Measurements from ENCODE around the gene DPYSL4. TPM values are rescaled to one million over a fixed set of nuclear protein-coding genes. Genes with fewer than 3 reads are reported as not detected.

Gene DPYSL4
- total and polyA plus RNA-seq, 2 of the 13 experiments (the other 11 are each of a cell fraction or from before 2014, with no cell fraction given), result 0.84 to 1.2 TPM

DNA sequence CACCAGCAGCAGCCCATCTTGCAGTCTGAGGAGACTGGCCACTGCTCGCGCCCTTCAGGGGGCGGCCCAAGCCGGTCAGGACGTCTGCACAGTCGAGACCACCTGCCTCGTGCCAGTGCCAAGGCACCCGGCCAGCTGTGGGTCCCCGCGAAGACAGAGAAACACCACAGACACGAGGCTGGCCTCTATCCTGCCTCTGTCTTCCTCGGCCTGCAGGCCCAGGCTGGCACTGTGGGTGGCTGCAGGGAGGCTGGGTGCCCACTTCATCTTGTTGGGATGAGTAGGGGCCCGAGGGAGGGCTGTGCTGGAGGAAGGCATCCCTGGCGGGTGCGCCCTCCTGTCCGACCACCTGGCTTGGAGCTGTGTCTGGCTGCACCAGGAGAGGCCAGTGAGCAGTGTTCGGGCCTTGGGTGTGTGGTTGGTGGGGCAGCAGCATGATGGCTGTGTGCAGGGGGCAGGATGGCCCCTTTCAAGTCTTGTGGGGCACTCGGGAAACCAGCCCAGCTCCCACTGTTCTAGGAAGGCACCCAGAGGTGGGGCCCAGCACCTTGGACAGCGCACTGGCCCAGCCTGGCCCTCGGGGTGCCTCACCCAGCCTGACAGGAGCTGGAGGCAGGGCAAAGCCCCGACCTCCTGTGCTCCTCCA is 7.3 kb downstream of the DPYSL4 start (continued):
- TF ChIP-seq, protein P1, sequence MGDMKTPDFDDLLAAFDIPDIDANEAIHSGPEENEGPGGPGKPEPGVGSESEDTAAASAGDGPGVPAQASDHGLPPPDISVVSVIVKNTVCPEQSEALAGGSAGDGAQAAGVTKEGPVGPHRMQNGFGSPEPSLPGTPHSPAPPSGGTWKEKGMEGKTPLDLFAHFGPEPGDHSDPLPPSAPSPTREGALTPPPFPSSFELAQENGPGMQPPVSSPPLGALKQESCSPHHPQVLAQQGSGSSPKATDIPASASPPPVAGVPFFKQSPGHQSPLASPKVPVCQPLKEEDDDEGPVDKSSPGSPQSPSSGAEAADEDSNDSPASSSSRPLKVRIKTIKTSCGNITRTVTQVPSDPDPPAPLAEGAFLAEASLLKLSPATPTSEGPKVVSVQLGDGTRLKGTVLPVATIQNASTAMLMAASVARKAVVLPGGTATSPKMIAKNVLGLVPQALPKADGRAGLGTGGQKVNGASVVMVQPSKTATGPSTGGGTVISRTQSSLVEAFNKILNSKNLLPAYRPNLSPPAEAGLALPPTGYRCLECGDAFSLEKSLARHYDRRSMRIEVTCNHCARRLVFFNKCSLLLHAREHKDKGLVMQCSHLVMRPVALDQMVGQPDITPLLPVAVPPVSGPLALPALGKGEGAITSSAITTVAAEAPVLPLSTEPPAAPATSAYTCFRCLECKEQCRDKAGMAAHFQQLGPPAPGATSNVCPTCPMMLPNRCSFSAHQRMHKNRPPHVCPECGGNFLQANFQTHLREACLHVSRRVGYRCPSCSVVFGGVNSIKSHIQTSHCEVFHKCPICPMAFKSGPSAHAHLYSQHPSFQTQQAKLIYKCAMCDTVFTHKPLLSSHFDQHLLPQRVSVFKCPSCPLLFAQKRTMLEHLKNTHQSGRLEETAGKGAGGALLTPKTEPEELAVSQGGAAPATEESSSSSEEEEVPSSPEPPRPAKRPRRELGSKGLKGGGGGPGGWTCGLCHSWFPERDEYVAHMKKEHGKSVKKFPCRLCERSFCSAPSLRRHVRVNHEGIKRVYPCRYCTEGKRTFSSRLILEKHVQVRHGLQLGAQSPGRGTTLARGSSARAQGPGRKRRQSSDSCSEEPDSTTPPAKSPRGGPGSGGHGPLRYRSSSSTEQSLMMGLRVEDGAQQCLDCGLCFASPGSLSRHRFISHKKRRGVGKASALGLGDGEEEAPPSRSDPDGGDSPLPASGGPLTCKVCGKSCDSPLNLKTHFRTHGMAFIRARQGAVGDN (CRISPR knock-in tag; IDR thresholded peaks at IDR 0.05), result peak; percentile 43
- peak; percentile 84 for TF ChIP-seq TGIF2 (CRISPR knock-in tag; IDR thresholded peaks at IDR 0.05)
- TF ChIP-seq, protein P2, sequence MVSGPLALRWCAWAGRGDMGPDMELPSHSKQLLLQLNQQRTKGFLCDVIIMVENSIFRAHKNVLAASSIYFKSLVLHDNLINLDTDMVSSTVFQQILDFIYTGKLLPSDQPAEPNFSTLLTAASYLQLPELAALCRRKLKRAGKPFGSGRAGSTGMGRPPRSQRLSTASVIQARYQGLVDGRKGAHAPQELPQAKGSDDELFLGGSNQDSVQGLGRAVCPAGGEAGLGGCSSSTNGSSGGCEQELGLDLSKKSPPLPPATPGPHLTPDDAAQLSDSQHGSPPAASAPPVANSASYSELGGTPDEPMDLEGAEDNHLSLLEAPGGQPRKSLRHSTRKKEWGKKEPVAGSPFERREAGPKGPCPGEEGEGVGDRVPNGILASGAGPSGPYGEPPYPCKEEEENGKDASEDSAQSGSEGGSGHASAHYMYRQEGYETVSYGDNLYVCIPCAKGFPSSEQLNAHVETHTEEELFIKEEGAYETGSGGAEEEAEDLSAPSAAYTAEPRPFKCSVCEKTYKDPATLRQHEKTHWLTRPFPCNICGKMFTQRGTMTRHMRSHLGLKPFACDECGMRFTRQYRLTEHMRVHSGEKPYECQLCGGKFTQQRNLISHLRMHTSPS (CRISPR knock-in tag; IDR thresholded peaks at IDR 0.05; ENCODE audit: low read depth), result 0 out of 2 replicates have a peak, but pooled peaks have one; percentile 20
- 0 out of 2 replicates have a peak, but pooled peaks have one; percentile 64 for TF ChIP-seq ZNF792 (CRISPR knock-in tag; IDR thresholded peaks at IDR 0.05)
- TF ChIP-seq, protein P3, sequence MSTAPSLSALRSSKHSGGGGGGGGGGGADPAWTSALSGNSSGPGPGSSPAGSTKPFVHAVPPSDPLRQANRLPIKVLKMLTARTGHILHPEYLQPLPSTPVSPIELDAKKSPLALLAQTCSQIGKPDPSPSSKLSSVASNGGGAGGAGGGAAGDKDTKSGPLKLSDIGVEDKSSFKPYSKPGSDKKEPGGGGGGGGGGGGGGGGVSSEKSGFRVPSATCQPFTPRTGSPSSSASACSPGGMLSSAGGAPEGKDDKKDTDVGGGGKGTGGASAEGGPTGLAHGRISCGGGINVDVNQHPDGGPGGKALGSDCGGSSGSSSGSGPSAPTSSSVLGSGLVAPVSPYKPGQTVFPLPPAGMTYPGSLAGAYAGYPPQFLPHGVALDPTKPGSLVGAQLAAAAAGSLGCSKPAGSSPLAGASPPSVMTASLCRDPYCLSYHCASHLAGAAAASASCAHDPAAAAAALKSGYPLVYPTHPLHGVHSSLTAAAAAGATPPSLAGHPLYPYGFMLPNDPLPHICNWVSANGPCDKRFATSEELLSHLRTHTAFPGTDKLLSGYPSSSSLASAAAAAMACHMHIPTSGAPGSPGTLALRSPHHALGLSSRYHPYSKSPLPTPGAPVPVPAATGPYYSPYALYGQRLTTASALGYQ (CRISPR knock-in tag; IDR thresholded peaks at IDR 0.05), result no peak
- TF ChIP-seq, protein P4, sequence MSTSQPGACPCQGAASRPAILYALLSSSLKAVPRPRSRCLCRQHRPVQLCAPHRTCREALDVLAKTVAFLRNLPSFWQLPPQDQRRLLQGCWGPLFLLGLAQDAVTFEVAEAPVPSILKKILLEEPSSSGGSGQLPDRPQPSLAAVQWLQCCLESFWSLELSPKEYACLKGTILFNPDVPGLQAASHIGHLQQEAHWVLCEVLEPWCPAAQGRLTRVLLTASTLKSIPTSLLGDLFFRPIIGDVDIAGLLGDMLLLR (CRISPR knock-in tag; IDR thresholded peaks at IDR 0.05), result peak; percentile 42; the same call in 1 of the 2 replicates
- 0 out of 2 replicates have a peak, but pooled peaks have one; percentile 31 for TF ChIP-seq NRL (CRISPR knock-in tag; IDR thresholded peaks at IDR 0.05; ENCODE audit: borderline replicate concordance)
- TF ChIP-seq, protein P5, sequence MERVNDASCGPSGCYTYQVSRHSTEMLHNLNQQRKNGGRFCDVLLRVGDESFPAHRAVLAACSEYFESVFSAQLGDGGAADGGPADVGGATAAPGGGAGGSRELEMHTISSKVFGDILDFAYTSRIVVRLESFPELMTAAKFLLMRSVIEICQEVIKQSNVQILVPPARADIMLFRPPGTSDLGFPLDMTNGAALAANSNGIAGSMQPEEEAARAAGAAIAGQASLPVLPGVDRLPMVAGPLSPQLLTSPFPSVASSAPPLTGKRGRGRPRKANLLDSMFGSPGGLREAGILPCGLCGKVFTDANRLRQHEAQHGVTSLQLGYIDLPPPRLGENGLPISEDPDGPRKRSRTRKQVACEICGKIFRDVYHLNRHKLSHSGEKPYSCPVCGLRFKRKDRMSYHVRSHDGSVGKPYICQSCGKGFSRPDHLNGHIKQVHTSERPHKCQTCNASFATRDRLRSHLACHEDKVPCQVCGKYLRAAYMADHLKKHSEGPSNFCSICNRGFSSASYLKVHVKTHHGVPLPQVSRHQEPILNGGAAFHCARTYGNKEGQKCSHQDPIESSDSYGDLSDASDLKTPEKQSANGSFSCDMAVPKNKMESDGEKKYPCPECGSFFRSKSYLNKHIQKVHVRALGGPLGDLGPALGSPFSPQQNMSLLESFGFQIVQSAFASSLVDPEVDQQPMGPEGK (CRISPR knock-in tag; IDR thresholded peaks at IDR 0.05), result peak; percentile 22; the same call in 1 of the 2 replicates
- TF ChIP-seq, protein P6, sequence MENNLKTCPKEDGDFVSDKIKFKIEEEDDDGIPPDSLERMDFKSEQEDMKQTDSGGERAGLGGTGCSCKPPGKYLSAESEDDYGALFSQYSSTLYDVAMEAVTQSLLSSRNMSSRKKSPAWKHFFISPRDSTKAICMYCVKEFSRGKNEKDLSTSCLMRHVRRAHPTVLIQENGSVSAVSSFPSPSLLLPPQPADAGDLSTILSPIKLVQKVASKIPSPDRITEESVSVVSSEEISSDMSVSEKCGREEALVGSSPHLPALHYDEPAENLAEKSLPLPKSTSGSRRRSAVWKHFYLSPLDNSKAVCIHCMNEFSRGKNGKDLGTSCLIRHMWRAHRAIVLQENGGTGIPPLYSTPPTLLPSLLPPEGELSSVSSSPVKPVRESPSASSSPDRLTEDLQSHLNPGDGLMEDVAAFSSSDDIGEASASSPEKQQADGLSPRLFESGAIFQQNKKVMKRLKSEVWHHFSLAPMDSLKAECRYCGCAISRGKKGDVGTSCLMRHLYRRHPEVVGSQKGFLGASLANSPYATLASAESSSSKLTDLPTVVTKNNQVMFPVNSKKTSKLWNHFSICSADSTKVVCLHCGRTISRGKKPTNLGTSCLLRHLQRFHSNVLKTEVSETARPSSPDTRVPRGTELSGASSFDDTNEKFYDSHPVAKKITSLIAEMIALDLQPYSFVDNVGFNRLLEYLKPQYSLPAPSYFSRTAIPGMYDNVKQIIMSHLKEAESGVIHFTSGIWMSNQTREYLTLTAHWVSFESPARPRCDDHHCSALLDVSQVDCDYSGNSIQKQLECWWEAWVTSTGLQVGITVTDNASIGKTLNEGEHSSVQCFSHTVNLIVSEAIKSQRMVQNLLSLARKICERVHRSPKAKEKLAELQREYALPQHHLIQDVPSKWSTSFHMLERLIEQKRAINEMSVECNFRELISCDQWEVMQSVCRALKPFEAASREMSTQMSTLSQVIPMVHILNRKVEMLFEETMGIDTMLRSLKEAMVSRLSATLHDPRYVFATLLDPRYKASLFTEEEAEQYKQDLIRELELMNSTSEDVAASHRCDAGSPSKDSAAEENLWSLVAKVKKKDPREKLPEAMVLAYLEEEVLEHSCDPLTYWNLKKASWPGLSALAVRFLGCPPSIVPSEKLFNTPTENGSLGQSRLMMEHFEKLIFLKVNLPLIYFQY (CRISPR knock-in tag; IDR thresholded peaks at IDR 0.05; ENCODE audit: borderline replicate concordance), result peak; percentile 71; the same call in 1 of the 2 replicates
- TF ChIP-seq ZNF747 (CRISPR knock-in tag; IDR thresholded peaks at IDR 0.05; ENCODE audit: borderline replicate concordance), result no peak
- TF ChIP-seq ZNF326 (CRISPR knock-in tag; IDR thresholded peaks at IDR 0.05; ENCODE audit: borderline replicate concordance), result no peak
- no peak for TF ChIP-seq PAF1 (CRISPR knock-in tag; IDR thresholded peaks at IDR 0.05)
